ENCODE data around the gene APLF. TPM values are rescaled to one million over a fixed set of nuclear protein-coding genes. Genes with fewer than 3 reads are reported as not detected.
A peak's percentile ranks its signal among the peaks of the same experiment; 100 is the strongest.

APLF gene
- total RNA-seq, 1 experiment from 2014 or later: 5.5 TPM

- peak; percentile 77 for DNase-seq (ENCODE audit: low spot score)
- peaks cover 9% of the 10 kb centered on the region for H3K4me1 ChIP-seq (ENCODE audit: insufficient read depth, low read length, poor library complexity, severe bottlenecking)
- intact Hi-C loops (cut with micrococcal nuclease; ENCODE audit: unreplicated experiment): loop anchor here (5.0 to 10.0 kb wide), 7 partner anchors 374 to 1249 kb away; partner anchors contain the start of gene ANTXR1
- ChIA-PET CTCF (interaction anchor here (0.5 to 2.6 kb wide), 16 partner anchors 24 to 1262 kb away, joined by 3 to 26 read pairs (median 4); no protein-coding TSS in a partner anchor), POLR2A (ENCODE audit: low non-redundant PET) (interaction anchor here (0.5 to 0.7 kb wide), 2 partner anchors 20 to 861 kb away, joined by 3 to 5 read pairs; no protein-coding TSS in a partner anchor)
- BruUV-seq (replicated peaks): no TSS peak
- H3K9me3 ChIP-seq (ENCODE audit: low read depth, low read length, poor library complexity, severe bottlenecking): no peaks in the 10 kb centered on the region
- no peaks in the 10 kb centered on the region for H3K36me3 ChIP-seq (ENCODE audit: insufficient read depth, low read length, poor library complexity, severe bottlenecking)
- H3K27ac ChIP-seq (ENCODE audit: low read depth, low read length, poor library complexity, severe bottlenecking): no peak overlapping the region
- TF ChIP-seq, protein P1, sequence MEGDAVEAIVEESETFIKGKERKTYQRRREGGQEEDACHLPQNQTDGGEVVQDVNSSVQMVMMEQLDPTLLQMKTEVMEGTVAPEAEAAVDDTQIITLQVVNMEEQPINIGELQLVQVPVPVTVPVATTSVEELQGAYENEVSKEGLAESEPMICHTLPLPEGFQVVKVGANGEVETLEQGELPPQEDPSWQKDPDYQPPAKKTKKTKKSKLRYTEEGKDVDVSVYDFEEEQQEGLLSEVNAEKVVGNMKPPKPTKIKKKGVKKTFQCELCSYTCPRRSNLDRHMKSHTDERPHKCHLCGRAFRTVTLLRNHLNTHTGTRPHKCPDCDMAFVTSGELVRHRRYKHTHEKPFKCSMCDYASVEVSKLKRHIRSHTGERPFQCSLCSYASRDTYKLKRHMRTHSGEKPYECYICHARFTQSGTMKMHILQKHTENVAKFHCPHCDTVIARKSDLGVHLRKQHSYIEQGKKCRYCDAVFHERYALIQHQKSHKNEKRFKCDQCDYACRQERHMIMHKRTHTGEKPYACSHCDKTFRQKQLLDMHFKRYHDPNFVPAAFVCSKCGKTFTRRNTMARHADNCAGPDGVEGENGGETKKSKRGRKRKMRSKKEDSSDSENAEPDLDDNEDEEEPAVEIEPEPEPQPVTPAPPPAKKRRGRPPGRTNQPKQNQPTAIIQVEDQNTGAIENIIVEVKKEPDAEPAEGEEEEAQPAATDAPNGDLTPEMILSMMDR (conservative IDR thresholded peaks at IDR 0.05; ENCODE audit: low read depth, low read length): peak; percentile 81
- TF ChIP-seq EZH2 (IDR thresholded peaks at IDR 0.05; ENCODE audit: borderline replicate concordance, low read depth, low read length, poor library complexity, severe bottlenecking): no peak
- H3K27me3 ChIP-seq (replicated peaks; ENCODE audit: insufficient read depth, low read depth, low read length, poor library complexity): no peaks in the 10 kb centered on the region
- no peak overlapping the region for H3K4me3 ChIP-seq (ENCODE audit: low read depth, low read length, poor library complexity, severe bottlenecking)
Measured at GRCh38 chr2:68463287-68463877, 4.0 kb upstream of the APLF start.

DNA sequence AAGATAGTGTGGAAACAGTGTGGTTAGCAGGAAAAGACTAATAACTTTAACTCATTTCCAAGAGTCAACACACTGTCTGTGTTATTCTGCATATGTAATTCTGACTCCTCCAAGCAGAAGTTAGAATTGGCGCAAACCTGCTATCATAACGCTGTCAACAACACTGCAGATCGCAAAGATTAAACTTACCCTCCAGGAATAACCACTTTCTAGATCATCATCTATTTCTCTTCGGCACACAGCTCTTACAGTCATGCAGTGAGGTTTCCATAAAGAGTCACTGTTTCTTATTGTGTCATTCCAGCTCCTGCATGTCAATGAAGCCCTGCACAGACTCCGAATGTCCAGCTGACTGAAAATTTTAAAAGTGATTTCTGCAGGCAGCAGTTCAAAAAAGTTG is 2.7 kb upstream of the APLF start:
- Histone ChIP-seq H3K4me3 (ENCODE audit: low read depth, low read length, poor library complexity, severe bottlenecking) (no peak overlapping the region), H3K36me3 (ENCODE audit: insufficient read depth, low read length, poor library complexity, severe bottlenecking) (no peaks in the 10 kb centered on the region), H3K27me3 (replicated peaks; ENCODE audit: insufficient read depth, low read depth, low read length, poor library complexity) (no peaks in the 10 kb centered on the region), H3K9me3 (ENCODE audit: low read depth, low read length, poor library complexity, severe bottlenecking) (no peaks in the 10 kb centered on the region), H3K27ac (ENCODE audit: low read depth, low read length, poor library complexity, severe bottlenecking) (no peak overlapping the region), H3K4me1 (ENCODE audit: insufficient read depth, low read length, poor library complexity, severe bottlenecking) (peaks cover 14% of the 10 kb centered on the region)
- no peak for TF ChIP-seq EZH2 (IDR thresholded peaks at IDR 0.05; ENCODE audit: borderline replicate concordance, low read depth, low read length, poor library complexity, severe bottlenecking)
- TF ChIP-seq, protein P1 (conservative IDR thresholded peaks at IDR 0.05; ENCODE audit: low read depth, low read length): no peak
- DNase-seq (ENCODE audit: low spot score): no peak
- POLR2A ChIA-PET (ENCODE audit: low non-redundant PET): no interaction called here
- intact Hi-C loops (cut with micrococcal nuclease; ENCODE audit: unreplicated experiment): loop anchor here (5.0 to 10.0 kb wide), 8 partner anchors 183 to 1248 kb away; partner anchors contain the start of gene ANTXR1
- BruUV-seq (replicated peaks): no TSS peak
- CTCF ChIA-PET: interaction anchor here (2.6 kb wide), 1 partner anchor 460 kb away, joined by 26 read pairs; no protein-coding TSS in a partner anchor

DNA sequence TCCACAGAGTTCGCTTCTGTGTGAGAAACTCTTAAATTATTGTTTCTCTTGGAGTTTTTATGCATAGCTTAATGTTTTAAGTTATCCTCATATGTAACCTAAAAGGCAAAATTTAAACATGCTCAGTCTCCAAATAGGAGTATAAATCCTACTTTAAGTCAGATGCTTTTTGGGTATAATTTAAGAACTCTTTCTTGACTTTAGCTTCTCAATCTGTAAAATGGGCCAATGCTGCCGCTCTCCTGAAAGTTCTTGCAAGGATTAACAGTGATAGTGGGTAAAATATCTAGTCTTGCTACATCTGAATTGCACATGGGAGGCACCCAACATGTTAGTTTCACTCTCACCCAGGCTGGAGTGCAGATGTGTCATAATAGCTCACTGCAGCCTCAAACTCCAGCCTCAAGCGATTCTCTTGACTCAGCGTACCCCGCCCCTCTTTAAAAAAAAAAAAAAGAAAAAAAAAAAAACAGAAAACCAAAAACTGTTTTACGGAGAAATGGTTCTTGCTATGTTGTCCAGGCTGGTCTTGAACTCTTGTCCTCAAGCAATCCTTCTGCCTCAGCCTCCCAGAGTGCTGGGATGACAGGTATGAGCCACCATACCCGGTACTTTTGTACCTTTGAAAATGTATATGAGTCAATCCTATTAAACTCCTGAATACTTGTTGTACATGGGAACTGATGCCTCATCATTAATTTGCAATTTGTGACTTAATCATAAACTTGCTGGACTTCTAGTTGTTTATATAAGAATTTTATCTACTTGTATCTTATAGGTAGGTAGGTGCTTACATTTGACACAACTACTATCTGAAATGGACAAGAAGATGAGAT is 2.1 kb upstream of the APLF start:
- no peak overlapping the region for H3K4me3 ChIP-seq (ENCODE audit: low read depth, low read length, poor library complexity, severe bottlenecking)
- ChIA-PET CTCF (interaction anchor here (2.3 to 2.6 kb wide), 2 partner anchors 460 kb away, joined by 8 to 26 read pairs; no protein-coding TSS in a partner anchor), POLR2A (ENCODE audit: low non-redundant PET) (no interaction called here)
- intact Hi-C loops (cut with micrococcal nuclease; ENCODE audit: unreplicated experiment): loop anchor here (5.0 to 10.0 kb wide), 3 partner anchors 182 to 840 kb away; no protein-coding TSS in a partner anchor
- no peaks in the 10 kb centered on the region for H3K9me3 ChIP-seq (ENCODE audit: low read depth, low read length, poor library complexity, severe bottlenecking)
- no TSS peak for BruUV-seq (replicated peaks)
- TF ChIP-seq EZH2 (IDR thresholded peaks at IDR 0.05; ENCODE audit: borderline replicate concordance, low read depth, low read length, poor library complexity, severe bottlenecking): no peak
- TF ChIP-seq, protein P1 (conservative IDR thresholded peaks at IDR 0.05; ENCODE audit: low read depth, low read length): no peak
- DNase-seq (ENCODE audit: low spot score): no peak
- H3K27me3 ChIP-seq (replicated peaks; ENCODE audit: insufficient read depth, low read depth, low read length, poor library complexity): no peaks in the 10 kb centered on the region
- H3K27ac ChIP-seq (ENCODE audit: low read depth, low read length, poor library complexity, severe bottlenecking): no peak overlapping the region
- peaks cover 14% of the 10 kb centered on the region for H3K4me1 ChIP-seq (ENCODE audit: insufficient read depth, low read length, poor library complexity, severe bottlenecking)
- no peaks in the 10 kb centered on the region for H3K36me3 ChIP-seq (ENCODE audit: insufficient read depth, low read length, poor library complexity, severe bottlenecking)
